ENCODE results near the gene CD38.

The CD38 gene

DNA sequence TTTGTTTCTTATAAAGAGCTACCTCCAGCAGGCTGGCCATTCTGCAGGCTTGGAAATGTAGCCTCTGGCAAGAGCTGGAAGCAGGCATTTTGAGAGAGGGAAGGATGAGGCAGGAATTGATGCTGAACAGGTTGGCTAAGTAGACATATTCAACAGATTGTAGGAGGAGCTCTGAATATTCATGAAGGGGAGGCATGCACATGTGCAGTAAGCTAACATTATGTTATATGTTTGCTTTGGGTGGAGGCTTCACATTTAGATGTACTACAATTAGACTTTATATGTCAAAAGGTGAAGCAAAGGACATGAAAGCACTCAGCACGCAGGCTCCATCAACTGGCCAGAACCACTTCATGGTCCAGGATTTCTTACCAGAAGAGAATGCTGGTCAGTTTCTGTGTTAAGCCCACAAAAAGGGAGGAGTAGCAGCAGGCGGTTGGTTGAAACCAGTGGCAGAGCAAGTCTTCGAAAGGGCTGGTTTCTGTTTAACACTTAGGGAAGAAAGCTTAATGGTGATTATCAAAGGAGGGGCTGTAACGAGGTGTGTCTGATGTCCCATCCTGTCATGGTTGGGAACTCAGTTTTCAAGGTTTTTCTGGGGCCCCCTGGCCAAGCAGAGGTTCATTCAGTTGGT, 105.6 kb downstream of the CD38 start:
- TF ChIP-seq, protein P1, sequence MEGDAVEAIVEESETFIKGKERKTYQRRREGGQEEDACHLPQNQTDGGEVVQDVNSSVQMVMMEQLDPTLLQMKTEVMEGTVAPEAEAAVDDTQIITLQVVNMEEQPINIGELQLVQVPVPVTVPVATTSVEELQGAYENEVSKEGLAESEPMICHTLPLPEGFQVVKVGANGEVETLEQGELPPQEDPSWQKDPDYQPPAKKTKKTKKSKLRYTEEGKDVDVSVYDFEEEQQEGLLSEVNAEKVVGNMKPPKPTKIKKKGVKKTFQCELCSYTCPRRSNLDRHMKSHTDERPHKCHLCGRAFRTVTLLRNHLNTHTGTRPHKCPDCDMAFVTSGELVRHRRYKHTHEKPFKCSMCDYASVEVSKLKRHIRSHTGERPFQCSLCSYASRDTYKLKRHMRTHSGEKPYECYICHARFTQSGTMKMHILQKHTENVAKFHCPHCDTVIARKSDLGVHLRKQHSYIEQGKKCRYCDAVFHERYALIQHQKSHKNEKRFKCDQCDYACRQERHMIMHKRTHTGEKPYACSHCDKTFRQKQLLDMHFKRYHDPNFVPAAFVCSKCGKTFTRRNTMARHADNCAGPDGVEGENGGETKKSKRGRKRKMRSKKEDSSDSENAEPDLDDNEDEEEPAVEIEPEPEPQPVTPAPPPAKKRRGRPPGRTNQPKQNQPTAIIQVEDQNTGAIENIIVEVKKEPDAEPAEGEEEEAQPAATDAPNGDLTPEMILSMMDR (IDR thresholded peaks at IDR 0.05; ENCODE audit: low read depth, low read length, missing control alignments) = no peak
- no peak for DNase-seq (ENCODE audit: low read depth)
- no peak overlapping the region for H3K4me3 ChIP-seq (ENCODE audit: low read depth, low read length)

DNA sequence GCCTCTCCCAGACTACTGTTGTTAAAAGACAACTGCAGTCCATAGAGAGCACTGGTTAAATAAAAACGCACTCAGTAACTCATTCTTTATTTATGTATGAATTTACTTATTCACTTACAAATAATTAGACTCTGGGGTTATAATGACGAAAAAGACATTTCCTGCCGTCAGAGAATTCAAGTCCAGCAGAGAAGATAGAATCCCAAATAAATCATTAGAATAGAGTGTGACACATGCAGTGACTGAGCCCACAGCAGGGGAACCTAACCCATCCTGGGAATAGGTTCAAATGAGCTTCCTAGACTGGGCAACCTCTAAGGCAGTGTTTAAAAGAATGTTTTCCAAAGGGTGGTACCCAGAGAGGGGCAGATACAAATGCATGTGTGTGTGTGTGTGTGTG, 106.5 kb downstream of the CD38 start:
- no peak overlapping the region for H3K4me3 ChIP-seq (ENCODE audit: low read depth, low read length)
- no peak for DNase-seq (ENCODE audit: low read depth)
- TF ChIP-seq, protein P1 (IDR thresholded peaks at IDR 0.05; ENCODE audit: low read depth, low read length, missing control alignments) = no peak

DNA sequence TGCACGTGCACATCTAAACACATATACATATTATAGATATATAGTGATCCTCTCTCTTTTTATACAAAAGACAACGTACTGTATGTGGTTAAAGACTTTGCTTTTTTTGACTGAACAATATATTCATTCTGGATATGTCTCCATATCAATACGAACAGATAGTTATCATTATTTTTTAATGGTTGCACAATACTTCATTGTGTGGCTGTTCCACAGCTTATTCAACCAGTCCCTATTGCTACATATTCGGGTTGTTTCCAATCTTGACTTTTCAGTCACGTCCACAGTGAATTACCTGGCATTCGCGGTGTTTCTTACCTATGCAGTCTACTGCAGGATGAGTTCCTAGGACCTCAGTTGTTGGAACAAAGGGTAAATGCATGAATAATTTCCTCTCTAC, 107.3 kb downstream of the CD38 start:
- TF ChIP-seq, protein P1 (IDR thresholded peaks at IDR 0.05; ENCODE audit: low read depth, low read length, missing control alignments) = no peak
- H3K4me3 ChIP-seq (ENCODE audit: low read depth, low read length) = no peak overlapping the region
- DNase-seq (ENCODE audit: low read depth) = no peak

DNA sequence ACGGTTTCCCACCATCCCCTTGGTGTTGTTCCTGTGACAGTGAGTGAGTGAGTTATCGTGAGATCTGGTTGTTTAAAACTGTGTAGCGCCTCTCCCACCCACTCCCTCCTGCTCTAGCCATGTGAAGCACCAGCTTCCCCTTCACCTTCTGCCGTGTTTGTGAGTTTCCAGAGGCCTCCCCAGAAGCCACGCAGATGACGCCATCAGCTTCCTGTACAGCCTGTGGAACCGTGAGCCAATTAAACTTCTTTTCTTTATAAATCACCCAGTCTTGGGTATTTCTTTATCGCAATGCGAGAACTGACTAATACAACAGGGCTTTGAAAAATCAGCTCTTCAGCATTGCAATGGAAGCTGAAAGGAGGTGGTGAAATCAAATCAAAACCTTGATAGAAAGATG, 110.4 kb downstream of the CD38 start:
- TF ChIP-seq, protein P1 (IDR thresholded peaks at IDR 0.05; ENCODE audit: low read depth, low read length, missing control alignments) = no peak

DNA sequence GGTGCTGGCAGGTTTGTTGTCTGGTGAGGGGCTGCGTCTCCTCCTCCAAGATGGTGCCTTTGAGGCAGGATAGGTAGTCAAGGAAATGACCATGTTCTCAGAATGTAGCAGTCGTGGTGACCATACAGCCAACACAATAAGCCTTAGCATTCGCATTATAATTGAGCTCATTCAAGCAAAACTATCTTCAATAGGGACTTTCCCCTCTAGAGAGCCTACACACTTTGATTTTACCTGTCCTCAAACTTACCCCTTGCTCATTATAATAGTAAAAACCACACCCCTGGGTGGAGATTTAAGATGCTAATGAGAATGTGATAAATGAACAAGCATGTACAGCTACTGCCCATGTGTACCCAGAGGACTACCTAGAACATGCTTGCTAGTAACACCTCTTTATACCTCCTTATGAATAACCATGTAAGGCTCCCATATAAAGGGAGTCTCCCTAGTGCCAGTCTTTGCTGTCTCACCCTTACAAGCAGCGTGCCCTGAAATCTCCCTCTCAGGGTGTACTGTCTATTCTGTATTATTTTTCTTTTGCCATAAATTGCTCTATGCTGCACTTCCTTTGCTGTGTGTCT, 112.2 kb downstream of the CD38 start:
- TF ChIP-seq, protein P1 (IDR thresholded peaks at IDR 0.05; ENCODE audit: low read depth, low read length, missing control alignments) = no peak
- no peak for DNase-seq (ENCODE audit: low read depth)
- H3K4me3 ChIP-seq (ENCODE audit: low read depth, low read length) = no peak overlapping the region

More for the DNA sequence above, 110.4 kb downstream of the CD38 start:
- no peak overlapping the region for H3K4me3 ChIP-seq (ENCODE audit: low read depth, low read length)
- no peak for DNase-seq (ENCODE audit: low read depth)

DNA sequence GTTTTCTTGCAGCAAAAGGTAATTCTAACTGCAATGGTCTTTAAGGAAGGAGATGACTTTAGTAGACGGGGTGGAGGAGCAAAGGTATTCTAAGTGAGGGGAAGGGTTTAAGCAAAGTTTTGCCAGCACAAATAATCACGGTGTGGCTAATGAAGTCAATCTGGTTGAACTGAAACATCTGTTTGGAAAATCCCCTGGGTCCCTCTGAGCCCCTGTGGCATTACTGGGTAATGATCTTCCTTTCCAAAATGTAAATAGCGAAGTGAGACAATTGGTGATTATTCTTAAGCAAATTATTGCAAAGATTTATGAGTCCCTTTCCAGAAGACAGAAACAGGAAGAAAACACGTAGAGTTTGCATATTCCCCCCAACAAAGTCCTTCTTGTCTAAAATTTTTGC, 113.2 kb downstream of the CD38 start:
- no peak for DNase-seq (ENCODE audit: low read depth)
- no peak overlapping the region for H3K4me3 ChIP-seq (ENCODE audit: low read depth, low read length)
- TF ChIP-seq, protein P1 (IDR thresholded peaks at IDR 0.05; ENCODE audit: low read depth, low read length, missing control alignments) = no peak

DNA sequence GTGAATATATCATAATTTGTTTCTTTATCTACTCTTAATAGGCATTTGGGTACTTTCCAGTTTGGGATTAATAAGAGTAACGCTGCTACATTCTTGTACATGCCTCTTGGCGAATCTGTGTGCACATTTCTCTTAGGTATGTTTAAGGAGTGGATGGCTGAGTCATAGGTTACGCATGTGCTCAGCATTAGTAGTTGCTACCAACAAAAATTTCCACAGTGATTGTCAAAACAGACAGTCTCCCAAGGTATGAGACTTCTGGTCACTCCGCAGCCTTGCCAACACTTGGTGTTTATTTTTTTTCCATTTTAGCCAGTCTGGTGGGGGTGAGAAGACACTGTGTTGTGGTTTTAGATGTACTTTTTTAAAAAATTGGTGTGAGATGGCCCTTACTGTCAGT, 115.8 kb downstream of the CD38 start:
- DNase-seq (ENCODE audit: low read depth) = no peak
- H3K4me3 ChIP-seq (ENCODE audit: low read depth, low read length) = no peak overlapping the region
- TF ChIP-seq, protein P1 (IDR thresholded peaks at IDR 0.05; ENCODE audit: low read depth, low read length, missing control alignments) = no peak
